ENCODE data around the gene CCDC178.

The CCDC178 gene

GRCh38 chr18:32889615-32890593 lies 550.6 kb downstream of the CCDC178 start:
- DNase-seq (ENCODE audit: low read depth in 2 of 3, low spot score in 1 of 3): no peak

DNA sequence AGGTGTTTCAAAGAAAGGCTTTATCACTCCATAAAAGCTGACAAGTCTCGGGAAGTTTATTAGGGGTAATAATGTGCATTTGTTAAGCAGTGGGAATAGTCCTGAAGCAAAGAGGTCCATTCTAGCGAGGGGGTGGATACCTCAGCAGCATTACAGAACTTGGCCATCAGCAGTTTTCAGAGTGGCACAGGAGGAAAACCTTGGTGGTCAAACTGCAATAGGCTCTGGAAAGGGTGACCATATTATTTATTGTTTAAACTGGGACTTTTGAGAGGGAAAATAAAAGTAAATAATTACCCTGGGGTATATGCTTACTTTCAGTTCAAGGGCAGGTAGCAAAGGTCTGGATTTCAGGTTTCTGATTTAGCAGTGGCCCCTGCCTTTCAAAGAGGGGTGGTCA lies 552.2 kb downstream of the CCDC178 start:
- no peak for DNase-seq (ENCODE audit: low read depth in 2 of 3, low spot score in 1 of 3)

Data from stimulated activated CD4-positive, alpha-beta T cell treated with anti-CD3 and anti-CD28 coated beads, Interleukin-12 subunit alpha, Interleukin-12 subunit beta, amount 100 ng/mL, for 48 hours (primary cell).